Small intestine (tissue), 7 donors: Measurements from ENCODE around the gene TMEM35B. TPM values are rescaled to one million over a fixed set of nuclear protein-coding genes. Genes with fewer than 3 reads are reported as not detected.
"Not testable (repeated sequence)": the region's sequence is repeated elsewhere in the genome, so short reads cannot be mapped to it uniquely, and the experiment has no call there.

Source experiments
- DNase-seq, 2 donors: peaks; one replicate each; pipeline versions ENCODE4 v3.0.0 to v3.0.0-alpha.2; 2013
- FAIRE-seq: peaks from 2 replicates; lab custom pipeline; 2012; peaks lifted over from hg19 to GRCh38; lab: Jason Lieb, UNC
- H3K27ac ChIP-seq, 3 donors: one replicate each; pipeline ENCODE4 v1.5.1; 2013; ENCODE audit warnings: low read length in 2 of 3, mild to moderate bottlenecking in 2 of 3, control low read depth in 1 of 3, inconsistent platforms in 1 of 3, low read depth in 1 of 3, moderate library complexity in 1 of 3
- H3K27me3 ChIP-seq, 3 donors: one replicate each; pipeline ENCODE4 v1.6.1; 2013; ENCODE audit warnings: low read length in 3 of 3, inconsistent platforms in 1 of 3; ENCODE audit not compliant: control insufficient read depth in 3 of 3, insufficient read depth in 3 of 3
- H3K36me3 ChIP-seq, 3 donors: one replicate each; pipeline ENCODE4 v1.6.1; 2013; ENCODE audit warnings: low read length in 3 of 3, inconsistent platforms in 1 of 3, low read depth in 1 of 3, mild to moderate bottlenecking in 1 of 3, moderate library complexity in 1 of 3; ENCODE audit not compliant: control insufficient read depth in 3 of 3, insufficient read depth in 2 of 3
- H3K4me1 ChIP-seq, 3 donors: one replicate each; pipeline ENCODE4 v1.6.1; 2013; ENCODE audit warnings: low read length in 2 of 3, inconsistent platforms in 1 of 3, low read depth in 1 of 3, mild to moderate bottlenecking in 1 of 3, moderate library complexity in 1 of 3; ENCODE audit not compliant: control insufficient read depth in 3 of 3, insufficient read depth in 2 of 3
- H3K4me3 ChIP-seq, 3 donors: one replicate each; pipeline ENCODE4 v1.5.1; 2013; ENCODE audit warnings: low read length in 3 of 3, control low read depth in 1 of 3, inconsistent platforms in 1 of 3, low read depth in 1 of 3, mild to moderate bottlenecking in 1 of 3, moderate library complexity in 1 of 3
- H3K9me3 ChIP-seq, 2 donors: one replicate each; pipeline ENCODE4 v1.6.1; 2013; ENCODE audit warnings: low read depth in 1 of 2, low read length in 1 of 2; ENCODE audit not compliant: control insufficient read depth in 2 of 2, insufficient read depth in 1 of 2
- WGBS, 3 donors: extraction: QIAGEN DNeasy Blood & Tissue Kit; methylation state at CpG; one replicate each; pipeline ENCODE4 v1.1.7; 2013; 5-methylcytosine and 5-hydroxymethylcytosine counted together
- polyA plus RNA-seq, 4 donors: library from polyadenylated mRNA; stranded (reverse) in 3 of 4; unstranded in 1 of 4; fragments of 200-250 nt in 3 of 4; fragments of 120-200 nt in 1 of 4; gene quantifications; one replicate each; pipeline versions ENCODE4 v1.2.1 to v1.2.3, GENCODE V29; 2013
- donor health status: healthy with polysubstance abuse.
- donor health status: control.
- donor health status: control.
- donor health status: Bipolar disorder and iron deficiency.
- donor health status: healthy.

TMEM35B gene
- polyA plus RNA-seq, 4 donors, result 5.6 to 41.4 (median 26.7) TPM

DNA sequence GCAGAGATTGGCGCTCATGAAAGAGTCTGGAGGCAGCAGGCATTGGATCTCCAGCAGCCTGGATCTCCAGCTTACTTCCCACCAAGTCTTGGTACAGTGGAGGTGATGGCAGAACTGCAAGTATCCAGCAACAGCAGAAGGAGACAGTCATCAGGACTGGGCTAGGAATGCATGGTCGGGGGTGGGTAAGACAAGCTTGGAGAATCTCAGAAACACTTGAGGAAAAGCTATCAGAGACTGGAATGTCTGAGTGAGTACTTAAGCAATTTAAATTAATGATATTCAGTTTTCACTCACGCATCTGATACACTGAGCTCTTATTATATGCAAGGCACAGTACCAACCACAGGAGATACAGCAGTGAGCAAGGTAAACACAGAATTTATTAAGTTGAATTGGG is 9.8 kb downstream of the TMEM35B start:
- no peaks in the 10 kb centered on the region for H3K27me3 ChIP-seq
- peaks cover 0 to 5% (median 0%) of the 10 kb centered on the region in 3 donors for H3K4me1 ChIP-seq
- H3K9me3 ChIP-seq, result no peaks in the 10 kb centered on the region
- no peak overlapping the region for H3K4me3 ChIP-seq
- 85 to 94% (median 93%) methylated on average over 3 of the region's 3 CpGs for WGBS, 3 donors
- DNase-seq (no peak), FAIRE-seq (no peak)
- H3K27ac ChIP-seq, result no peak overlapping the region
- H3K36me3 ChIP-seq, result peaks cover 0 to 5% (median 0%) of the 10 kb centered on the region in 3 donors

- DNase-seq, result no peak
- no peak for FAIRE-seq
- Histone ChIP-seq H3K27ac (no peak overlapping the region), H3K4me3 (no peak overlapping the region), H3K4me1 (peaks cover 0 to 5% (median 0%) of the 10 kb centered on the region in 3 donors), H3K27me3 (no peaks in the 10 kb centered on the region), H3K36me3 (peaks cover 0 to 5% (median 0%) of the 10 kb centered on the region in 3 donors), H3K9me3 (no peaks in the 10 kb centered on the region)
- 74 to 81% (median 81%) methylated on average over 8 of the region's 8 CpGs for WGBS, 3 donors
Observed at GRCh38 chr1:34974626-34975025, 10.5 kb downstream of the TMEM35B start.

DNA sequence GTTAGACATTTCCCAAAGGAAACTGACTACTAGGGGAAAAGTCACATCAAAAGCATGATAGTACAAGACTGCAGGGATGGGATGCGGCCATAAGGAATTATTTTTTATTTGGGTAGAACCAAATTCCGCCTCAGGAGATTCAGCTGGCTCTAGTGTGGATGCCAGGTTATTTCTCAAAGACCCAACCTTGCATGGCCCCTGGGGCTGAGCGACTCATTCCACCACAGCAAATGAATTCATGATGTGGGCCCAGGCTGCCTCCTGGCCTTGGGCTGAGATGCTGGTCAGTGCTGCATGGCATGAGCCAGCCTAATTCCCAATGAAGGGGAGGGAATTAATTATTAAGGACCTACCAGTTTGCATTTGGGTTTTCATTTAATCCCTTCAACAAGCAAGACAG is 11.8 kb downstream of the TMEM35B start:
- FAIRE-seq, result no peak

GRCh38 chr1:34970829-34971228 is 14.3 kb downstream of the TMEM35B start:
- DNase-seq (no peak), FAIRE-seq (no peak)
- WGBS, 3 donors, result 26 to 39% (median 34%) methylated on average over 5 of the region's 5 CpGs
- no peaks in the 10 kb centered on the region for H3K4me1 ChIP-seq
- H3K36me3 ChIP-seq, result no peaks in the 10 kb centered on the region
- H3K27me3 ChIP-seq, result no peaks in the 10 kb centered on the region
- H3K4me3 ChIP-seq, result no peak overlapping the region
- peaks cover 0 to 7% of the 10 kb centered on the region in 2 donors for H3K9me3 ChIP-seq
- H3K27ac ChIP-seq, result no peak overlapping the region

More for the DNA sequence above, 11.8 kb downstream of the TMEM35B start:
- Histone ChIP-seq H3K27me3 (no peaks in the 10 kb centered on the region), H3K4me3 (no peak overlapping the region), H3K9me3 (peaks cover 0 to 6% of the 10 kb centered on the region in 2 donors), H3K27ac (no peak overlapping the region), H3K4me1 (peaks cover 0 to under 1% (median 0%) of the 10 kb centered on the region in 3 donors), H3K36me3 (peaks cover 0 to 5% (median 0%) of the 10 kb centered on the region in 3 donors)
- 92 to 96% (median 92%) methylated on average over 3 of the region's 3 CpGs for WGBS, 3 donors
- no peak for DNase-seq

- no peak for FAIRE-seq
- 81 to 89% (median 84%) methylated on average over 5 of the region's 5 CpGs for WGBS, 3 donors
Observed at GRCh38 chr1:34970220-34970735, 14.9 kb downstream of the TMEM35B start.

DNA sequence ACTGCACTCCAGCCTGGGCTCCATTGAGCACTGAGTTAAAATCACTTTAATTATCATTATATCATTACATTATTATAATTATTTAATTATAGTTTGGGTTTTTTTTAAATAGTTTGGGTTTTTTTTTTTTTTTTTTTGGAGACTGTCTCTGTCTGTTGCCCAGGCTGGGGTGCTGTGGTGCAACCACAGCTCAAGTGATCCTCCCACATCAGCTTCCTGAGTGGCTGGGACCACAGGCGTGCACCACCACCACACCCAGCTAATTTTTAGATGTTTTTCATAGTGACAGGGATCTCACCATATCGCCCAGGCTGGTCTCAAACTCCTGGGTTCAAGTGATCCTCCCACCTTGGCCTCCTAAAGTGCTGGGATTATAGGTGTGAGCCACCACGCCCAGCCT is 16.9 kb downstream of the TMEM35B start:
- not testable (repeated sequence) for H3K4me3 ChIP-seq, H3K9me3 ChIP-seq, H3K27ac ChIP-seq, H3K4me1 ChIP-seq, FAIRE-seq, DNase-seq, H3K27me3 ChIP-seq, H3K36me3 ChIP-seq
- 79 to 86% (median 84%) methylated on average over 2 to 3 of the region's 3 CpGs for WGBS, 3 donors

More at GRCh38 chr1:34970220-34970735, 14.9 kb downstream of the TMEM35B start:
- no peaks in the 10 kb centered on the region for H3K36me3 ChIP-seq
- H3K27ac ChIP-seq, result no peak overlapping the region
- no peaks in the 10 kb centered on the region for H3K27me3 ChIP-seq
- no peak for DNase-seq
- no peak overlapping the region for H3K4me3 ChIP-seq
- peaks cover 0 to 7% of the 10 kb centered on the region in 2 donors for H3K9me3 ChIP-seq
- H3K4me1 ChIP-seq, result no peaks in the 10 kb centered on the region

DNA sequence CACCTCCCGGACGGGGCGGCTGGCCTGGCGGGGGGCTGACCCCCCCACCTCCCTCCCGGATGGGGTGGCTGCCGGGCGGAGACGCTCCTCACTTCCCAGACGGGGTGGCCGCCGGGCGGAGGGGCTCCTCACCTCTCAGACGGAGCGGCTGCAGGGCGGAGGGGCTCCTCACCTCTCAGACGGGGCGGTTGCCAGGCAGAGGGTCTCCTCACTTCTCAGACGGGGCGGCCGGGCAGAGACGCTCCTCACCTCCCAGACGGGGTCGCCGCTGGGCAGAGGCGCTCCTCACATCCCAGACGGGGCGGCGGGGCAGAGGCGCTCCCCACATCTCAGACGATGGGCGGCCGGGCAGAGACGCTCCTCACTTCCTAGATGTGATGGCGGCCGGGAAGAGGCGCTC is 17.5 kb downstream of the TMEM35B start:
- H3K27me3 ChIP-seq, H3K9me3 ChIP-seq, H3K4me3 ChIP-seq, H3K4me1 ChIP-seq, H3K27ac ChIP-seq, FAIRE-seq, DNase-seq, H3K36me3 ChIP-seq: not testable (repeated sequence)
- 95% methylated on average over 24 of the region's 36 CpGs; no CpG with 5 or more reads in 2 of the 3 donors for WGBS, 3 donors

GRCh38 chr1:34965597-34965996 is 19.6 kb downstream of the TMEM35B start:
- Histone ChIP-seq H3K27me3 (no peaks in the 10 kb centered on the region), H3K4me1 (no peaks in the 10 kb centered on the region), H3K4me3 (no peak overlapping the region), H3K27ac (no peak overlapping the region), H3K9me3 (peaks cover 0 to 7% of the 10 kb centered on the region in 2 donors), H3K36me3 (no peaks in the 10 kb centered on the region)
- FAIRE-seq (no peak), DNase-seq (no peak)
- 88 to 90% (median 90%) methylated on average over 2 of the region's 2 CpGs for WGBS, 3 donors

GRCh38 chr1:34950428-34950827 is 34.7 kb downstream of the TMEM35B start:
- H3K4me3 ChIP-seq, result no peak overlapping the region
- no peak overlapping the region for H3K27ac ChIP-seq
- FAIRE-seq (no peak), DNase-seq (no peak)
- WGBS, 3 donors, result 33 to 44% (median 35%) methylated on average over 1 of the region's 1 CpG
- H3K4me1 ChIP-seq, result no peaks in the 10 kb centered on the region
- H3K27me3 ChIP-seq, result no peaks in the 10 kb centered on the region
- H3K9me3 ChIP-seq, result peaks cover 0 to 4% of the 10 kb centered on the region in 2 donors
- no peaks in the 10 kb centered on the region for H3K36me3 ChIP-seq
